Epithelial cell of esophagus (primary cell): Measurements from ENCODE around the gene ARHGEF7.
"Not testable (repeated sequence)": the region's sequence is repeated elsewhere in the genome, so short reads cannot be mapped to it uniquely, and the experiment has no call there.

Experiments used
- DNase-seq: peaks from one replicate; pipeline ENCODE4 v3.0.0; 2010; ENCODE audit warnings: low read depth
- H3K4me3 ChIP-seq: 2 replicates; pipeline ENCODE4 v1.5.1; 2011; ENCODE audit warnings: mild to moderate bottlenecking, low read length, control low read depth
- CTCF ChIP-seq: IDR thresholded peaks from 2 replicates; pipeline ENCODE4 v1.5.1; 2011; ENCODE audit warnings: low read depth, mild to moderate bottlenecking, low read length, control low read depth, inconsistent platforms; ENCODE audit not compliant: insufficient read depth; ENCODE audit errors: missing control alignments

ARHGEF7 gene

GRCh38 chr13:111079375-111079774 is 35.7 kb upstream of the ARHGEF7 start:
- no peak for DNase-seq
- no peak overlapping the region for H3K4me3 ChIP-seq
- TF ChIP-seq CTCF, result no peak

- H3K4me3 ChIP-seq, result no peak overlapping the region
- no peak for TF ChIP-seq CTCF
- DNase-seq, result no peak
Observed at GRCh38 chr13:111080642-111081041, 34.5 kb upstream of the ARHGEF7 start.

- TF ChIP-seq CTCF, result no peak
- no peak overlapping the region for H3K4me3 ChIP-seq
- no peak for DNase-seq
Observed at GRCh38 chr13:111082240-111082639, 32.9 kb upstream of the ARHGEF7 start.

GRCh38 chr13:111082769-111083168 is 32.3 kb upstream of the ARHGEF7 start:
- H3K4me3 ChIP-seq, DNase-seq: not testable (repeated sequence)

- DNase-seq, H3K4me3 ChIP-seq: not testable (repeated sequence)
Observed at GRCh38 chr13:111083693-111084092, 31.4 kb upstream of the ARHGEF7 start.

GRCh38 chr13:111090169-111090568 is 24.9 kb upstream of the ARHGEF7 start:
- no peak for TF ChIP-seq CTCF
- no peak overlapping the region for H3K4me3 ChIP-seq
- no peak for DNase-seq

- H3K4me3 ChIP-seq, result no peak overlapping the region
- no peak for DNase-seq
- TF ChIP-seq CTCF, result no peak
Observed at GRCh38 chr13:111092685-111093084, 22.4 kb upstream of the ARHGEF7 start.

GRCh38 chr13:111093136-111093535 is 22.0 kb upstream of the ARHGEF7 start:
- no peak for TF ChIP-seq CTCF
- no peak for DNase-seq
- H3K4me3 ChIP-seq, result no peak overlapping the region
